ENCODE measurements around the gene VIL1. TPM values are rescaled to one million over a fixed set of nuclear protein-coding genes. Genes with fewer than 3 reads are reported as not detected.

The VIL1 gene
- total RNA-seq, 1 experiment from 2014 or later: 4.2 TPM

DNA sequence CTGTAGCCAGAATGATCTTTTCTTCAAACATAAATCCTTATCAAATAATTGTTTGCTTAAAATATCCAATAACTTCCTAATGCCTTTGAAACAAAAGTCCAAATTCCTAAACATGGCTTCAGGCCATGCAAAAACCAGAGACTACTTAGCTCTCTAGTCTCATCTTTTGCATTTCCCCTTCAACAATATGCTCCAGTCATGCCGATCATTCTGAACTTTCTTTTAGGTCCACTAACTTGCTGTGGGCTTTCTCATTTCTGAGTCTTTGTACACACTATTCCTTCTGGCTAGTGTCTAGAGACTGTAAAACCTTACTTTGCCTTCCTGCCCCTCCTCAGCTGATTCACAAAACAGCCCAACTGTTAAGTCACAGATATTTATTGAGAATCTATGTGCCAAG lies 51.5 kb downstream of the VIL1 start:
- no peak for DNase-seq
- Histone ChIP-seq H3K56ac (ENCODE audit: insufficient read length, low read depth, low read length) (no peak overlapping the region), H3K18ac (ENCODE audit: insufficient read length, low read depth, low read length) (no peak overlapping the region), H2AFZ (ENCODE audit: low read length) (no peak overlapping the region), H3K23me2 (ENCODE audit: insufficient read length, low read depth, low read length, poor library complexity, severe bottlenecking) (no peaks in the 10 kb centered on the region), H3K79me1 (ENCODE audit: insufficient read depth, low read depth, low read length, poor library complexity, severe bottlenecking) (no peaks in the 10 kb centered on the region), H4K91ac (ENCODE audit: insufficient read length, low read depth, low read length) (no peak overlapping the region), H4K8ac (replicated peaks; ENCODE audit: insufficient read length, low read depth, low read length) (no peak overlapping the region), H2BK15ac (ENCODE audit: low read depth, low read length) (no peak overlapping the region), H2BK20ac (ENCODE audit: low read depth, low read length, poor library complexity, severe bottlenecking) (no peak overlapping the region), H2BK5ac (ENCODE audit: insufficient read length, low read length) (no peak overlapping the region), H3K9me3 (ENCODE audit: control insufficient read depth, low read depth, low read length) (no peaks in the 10 kb centered on the region), H2AK5ac (ENCODE audit: insufficient read length, low read length) (no peak overlapping the region), H3K14ac (ENCODE audit: insufficient read depth, low read length) (no peak overlapping the region), H4K20me1 (ENCODE audit: control insufficient read depth, insufficient read depth, insufficient read length) (no peaks in the 10 kb centered on the region), H3K79me2 (ENCODE audit: insufficient read depth, low read length) (no peaks in the 10 kb centered on the region), H3K4ac (ENCODE audit: low read depth, low read length) (no peak overlapping the region), H3K27me3 (ENCODE audit: insufficient read depth, low read length) (no peaks in the 10 kb centered on the region), H3T11ph (ENCODE audit: low read length) (no peak overlapping the region), H3K9ac (ENCODE audit: extremely low read depth, insufficient read length, low read length) (no peak overlapping the region), H3K4me1 (ENCODE audit: insufficient read depth, low read length) (no peaks in the 10 kb centered on the region), H2BK12ac (ENCODE audit: insufficient read length, low read depth, low read length) (no peak overlapping the region), H3K27ac (ENCODE audit: insufficient read length, low read depth, low read length) (no peak overlapping the region), H4K5ac (ENCODE audit: insufficient read length, low read depth, low read length) (no peak overlapping the region), H3K4me2 (ENCODE audit: insufficient read depth, insufficient read length, low read length) (no peak overlapping the region), H2BK120ac (ENCODE audit: low read depth, low read length, poor library complexity, severe bottlenecking) (no peak overlapping the region), H3K23ac (ENCODE audit: insufficient read length, low read depth, low read length) (no peak overlapping the region)
- H3K4me3 Mint-ChIP-seq: no peak overlapping the region
- TF ChIP-seq CTCF (conservative IDR thresholded peaks at IDR 0.05): no peak
- H3K36me3 Mint-ChIP-seq (ENCODE audit: insufficient read depth in 1 of 3, low read depth in 3 of 3): peaks cover 9 to 53% (median 51%) of the 10 kb centered on the region in 3 experiments; a peak in 6 of 7 replicates
- WGBS (ENCODE audit: extremely low coverage, insufficient read length, low lambda C conversion rate): no CpG with 5 or more reads among the region's 1 CpG
- no peaks in the 10 kb centered on the region for H3K27me3 Mint-ChIP-seq (ENCODE audit: low read depth)
- no peaks in the 10 kb centered on the region for H3K4me1 Mint-ChIP-seq
- H3K9me3 Mint-ChIP-seq: no peaks in the 10 kb centered on the region
- no peak overlapping the region for H3K27ac Mint-ChIP-seq

Data from H9 (cell line).